Activated CD4-positive, alpha-beta T cell treated with anti-CD3 and anti-CD28 coated beads, Interleukin-2, amount 10 ng/mL, durations not matched to agents 24 days and 14 days (primary cell): ENCODE data around the gene AUNIP. TPM values are rescaled to one million over a fixed set of nuclear protein-coding genes. Genes with fewer than 3 reads are reported as not detected.

Source experiments
- DNase-seq: peaks from one replicate; pipeline ENCODE4 v3.0.0; 2022
- H3K27ac Mint-ChIP-seq: one replicate; pipeline ENCODE4 v1.8.0; 2022; ENCODE audit warnings: mild to moderate bottlenecking, mixed read lengths
- H3K27me3 Mint-ChIP-seq: one replicate; pipeline ENCODE4 v1.8.0; 2022; ENCODE audit warnings: mixed read lengths
- H3K36me3 Mint-ChIP-seq: one replicate; pipeline ENCODE4 v1.8.0; 2022; ENCODE audit warnings: low read depth, mild to moderate bottlenecking, mixed read lengths
- H3K4me1 Mint-ChIP-seq: one replicate; pipeline ENCODE4 v1.8.0; 2021; ENCODE audit warnings: mixed read lengths
- H3K4me3 Mint-ChIP-seq: one replicate; pipeline ENCODE4 v1.8.0; 2022; ENCODE audit warnings: mild to moderate bottlenecking, moderate library complexity, mixed read lengths
- H3K9me3 Mint-ChIP-seq: one replicate; pipeline ENCODE4 v1.8.0; 2021; ENCODE audit warnings: mixed read lengths
- intact Hi-C: fragments of 100-400 bp; cut with micrococcal nuclease; formaldehyde crosslinking; loops from one replicate; pipeline ENCODE4 v1.15.1; 2023
- total RNA-seq: library from RNA; stranded (reverse); gene quantifications from 2 replicates; pipeline ENCODE4 v1.2.3, GENCODE V29; 2022

The AUNIP gene
- total RNA-seq, 1 donor from 2014 or later = 12.0 TPM

DNA sequence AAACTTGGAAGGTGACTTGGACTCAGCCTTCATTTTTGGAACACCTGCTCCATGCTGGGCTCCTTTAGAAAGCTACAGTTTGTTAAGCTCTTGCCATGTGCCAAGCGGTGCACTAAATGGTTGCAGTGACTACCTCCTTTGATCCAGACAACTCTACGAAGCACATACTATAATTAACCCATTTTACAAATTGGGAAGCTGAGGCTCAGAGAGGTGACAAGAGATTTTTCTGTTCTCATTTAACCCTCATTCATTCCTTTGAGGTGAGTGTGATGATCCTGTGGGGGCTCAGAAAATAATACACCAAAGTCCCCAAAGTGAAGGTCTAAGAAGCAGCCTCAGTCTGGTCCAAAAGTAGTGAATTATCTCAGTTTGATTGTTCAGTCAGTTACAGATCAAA lies 17.9 kb upstream of the AUNIP start:
- no peak overlapping the region for H3K27ac Mint-ChIP-seq
- peaks cover 2% of the 10 kb centered on the region for H3K36me3 Mint-ChIP-seq
- peaks cover 20% of the 10 kb centered on the region for H3K27me3 Mint-ChIP-seq
- intact Hi-C loops = no loop called here
- peaks cover 5% of the 10 kb centered on the region for H3K4me1 Mint-ChIP-seq
- DNase-seq = no peak
- no peaks in the 10 kb centered on the region for H3K9me3 Mint-ChIP-seq
- H3K4me3 Mint-ChIP-seq = no peak overlapping the region

DNA sequence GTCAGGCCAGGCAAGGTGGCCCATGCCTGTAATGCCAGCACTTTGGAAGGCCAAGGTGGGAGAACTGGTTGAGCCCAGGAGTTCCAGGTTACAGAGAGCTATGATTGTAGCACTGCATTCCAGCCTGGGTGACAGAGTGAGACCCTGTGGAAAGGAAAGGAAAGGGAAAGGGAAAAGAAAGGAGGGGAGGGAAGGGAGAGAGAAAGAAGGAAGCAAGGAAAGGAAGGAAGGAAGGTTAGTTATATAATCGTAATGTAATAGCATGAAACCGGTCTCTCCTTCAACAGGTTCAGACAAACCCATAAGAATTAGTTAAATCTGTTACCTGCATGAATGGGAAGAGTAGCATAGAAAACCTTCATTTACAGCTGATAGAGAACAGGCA lies 17.4 kb upstream of the AUNIP start:
- no peak for DNase-seq
- H3K4me1 Mint-ChIP-seq = peaks cover 5% of the 10 kb centered on the region
- no peak overlapping the region for H3K27ac Mint-ChIP-seq
- H3K36me3 Mint-ChIP-seq = peaks cover 2% of the 10 kb centered on the region
- no peak overlapping the region for H3K4me3 Mint-ChIP-seq
- H3K27me3 Mint-ChIP-seq = peaks cover 20% of the 10 kb centered on the region
- intact Hi-C loops = no loop called here
- H3K9me3 Mint-ChIP-seq = no peaks in the 10 kb centered on the region

DNA sequence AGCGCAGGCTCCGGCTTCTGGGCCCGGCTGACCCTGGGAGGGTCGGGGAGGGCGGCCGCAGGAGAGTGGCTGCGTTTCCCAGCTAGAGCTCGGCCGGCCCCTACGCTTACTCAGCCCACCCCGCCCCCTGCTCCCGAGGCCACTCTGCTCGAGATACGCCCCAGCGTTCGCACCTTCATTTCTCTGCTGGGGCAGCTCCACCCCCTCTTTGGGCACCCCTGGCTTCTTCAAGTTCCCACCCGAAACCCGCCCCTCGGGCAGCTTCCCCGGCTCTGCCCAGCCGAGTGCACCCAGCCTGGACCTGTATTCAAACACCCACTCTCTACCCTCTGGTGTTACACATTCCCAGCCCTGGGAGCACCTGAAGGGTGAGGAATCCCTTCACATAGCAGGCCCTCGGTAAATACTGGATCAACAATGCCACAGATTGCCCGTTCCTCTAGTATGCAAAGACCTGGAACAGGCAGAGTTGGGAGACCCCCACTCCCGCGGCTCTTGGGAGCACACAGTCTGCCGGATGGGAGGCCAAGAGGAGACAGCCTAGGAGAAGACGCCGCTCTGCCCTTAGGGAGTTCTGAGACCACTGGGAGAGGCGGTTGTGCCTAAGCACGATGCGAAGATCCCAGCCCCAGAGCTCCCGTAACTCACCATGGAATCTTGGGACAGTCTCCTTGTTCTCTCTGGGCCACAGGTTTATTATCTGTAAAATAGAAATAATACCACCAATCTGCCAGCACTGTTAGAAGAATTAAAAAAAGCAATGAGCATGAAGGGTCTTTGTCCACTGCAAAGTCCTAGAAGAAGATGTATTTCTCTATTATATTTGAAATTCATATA lies 16.8 kb upstream of the AUNIP start:
- peak overlapping the region; percentile 75 for H3K4me3 Mint-ChIP-seq
- peaks cover 20% of the 10 kb centered on the region for H3K27me3 Mint-ChIP-seq
- peaks cover 2% of the 10 kb centered on the region for H3K36me3 Mint-ChIP-seq
- no peaks in the 10 kb centered on the region for H3K9me3 Mint-ChIP-seq
- H3K4me1 Mint-ChIP-seq = peaks cover 5% of the 10 kb centered on the region
- H3K27ac Mint-ChIP-seq = no peak overlapping the region
- no peak for DNase-seq
- intact Hi-C loops = loop anchor here (2.0 kb wide), 1 partner anchor 15 kb away; no protein-coding TSS in a partner anchor

DNA sequence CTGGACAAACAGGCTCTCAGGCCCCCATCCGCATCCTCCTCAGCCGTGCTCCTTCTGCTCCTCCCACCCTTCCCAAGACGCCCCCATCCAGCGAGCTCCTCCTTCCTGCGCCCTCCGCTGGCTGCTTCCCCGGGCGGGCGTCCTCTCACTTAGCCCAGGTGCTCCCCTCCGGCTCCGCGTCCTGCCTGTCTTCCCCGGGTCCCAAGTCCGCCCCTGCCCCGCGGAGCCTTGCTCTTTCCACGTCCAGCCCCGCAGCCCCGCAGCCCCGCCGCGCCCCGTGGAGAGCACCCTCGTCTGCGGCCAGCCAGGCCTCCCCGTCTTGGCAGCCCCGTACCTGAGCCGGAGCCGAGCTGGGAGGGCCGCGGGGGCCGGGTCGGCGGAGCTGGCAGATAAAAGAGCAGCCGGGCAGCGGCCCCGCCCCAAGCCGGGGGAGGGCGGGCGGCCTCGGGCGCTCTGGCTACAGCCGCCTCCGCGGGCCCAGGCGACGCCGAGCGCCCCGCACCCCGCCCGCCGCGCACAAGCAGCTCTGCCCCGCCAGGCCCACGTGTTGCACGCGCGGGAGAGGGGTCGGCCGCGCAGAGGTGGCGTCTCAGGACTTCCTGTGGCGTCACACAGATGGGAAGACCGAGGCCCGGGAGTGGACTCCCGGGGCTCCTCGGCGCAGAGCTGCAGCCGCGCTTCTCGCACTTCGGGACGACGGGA lies 16.0 kb upstream of the AUNIP start, which contains the start of gene PAQR7:
Gene PAQR7, minus strand, starts transcription at position 555 of the 702 bp plus-strand sequence. CDS start 11,869 bp downstream, outside the sequence.
- Mint-ChIP-seq H3K4me1 (peaks cover 5% of the 10 kb centered on the region), H3K27me3 (peaks cover 20% of the 10 kb centered on the region), H3K9me3 (no peaks in the 10 kb centered on the region), H3K27ac (peak within 1 kb of the TSS; percentile 58), H3K4me3 (peak within 1 kb of the TSS; percentile 93), H3K36me3 (peaks cover 2% of the 10 kb centered on the region)
- intact Hi-C loops = loop anchor here (2.0 kb wide), 1 partner anchor 15 kb away; no protein-coding TSS in a partner anchor
- DNase-seq = peak; percentile 91

DNA sequence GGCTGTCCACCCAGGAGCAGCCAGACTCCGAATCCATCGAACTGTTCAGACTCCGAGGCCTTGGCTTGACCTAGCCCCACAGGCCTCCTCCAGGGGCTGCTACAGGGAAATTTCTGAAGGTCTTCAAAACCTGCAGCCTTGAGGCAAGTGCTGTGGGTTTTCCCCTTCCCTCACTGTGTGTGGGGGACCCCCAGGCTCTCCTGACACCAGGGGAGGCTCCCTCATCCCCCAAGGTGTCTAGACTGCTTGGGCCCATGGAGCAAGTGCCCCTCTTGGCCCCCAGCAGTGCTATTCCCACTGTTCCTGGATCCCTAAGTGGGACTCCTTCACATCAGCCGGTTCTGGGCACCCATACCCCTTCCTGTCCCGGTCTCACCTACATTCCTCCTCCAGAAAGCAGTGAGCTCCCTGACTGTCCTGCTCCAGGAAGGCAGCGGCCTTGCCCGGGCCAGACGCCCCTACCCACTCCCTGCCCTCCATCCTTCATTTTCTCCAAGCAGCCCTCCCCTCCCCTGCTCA lies 15.4 kb upstream of the AUNIP start:
- no peak for DNase-seq
- H3K4me1 Mint-ChIP-seq = peaks cover 5% of the 10 kb centered on the region
- peaks cover 2% of the 10 kb centered on the region for H3K36me3 Mint-ChIP-seq
- no peaks in the 10 kb centered on the region for H3K9me3 Mint-ChIP-seq
- H3K4me3 Mint-ChIP-seq = peak overlapping the region; percentile 93
- H3K27me3 Mint-ChIP-seq = peaks cover 20% of the 10 kb centered on the region
- peak overlapping the region; percentile 58 for H3K27ac Mint-ChIP-seq
- intact Hi-C loops = loop anchor here (2.0 kb wide), 1 partner anchor 14 kb away; no protein-coding TSS in a partner anchor

DNA sequence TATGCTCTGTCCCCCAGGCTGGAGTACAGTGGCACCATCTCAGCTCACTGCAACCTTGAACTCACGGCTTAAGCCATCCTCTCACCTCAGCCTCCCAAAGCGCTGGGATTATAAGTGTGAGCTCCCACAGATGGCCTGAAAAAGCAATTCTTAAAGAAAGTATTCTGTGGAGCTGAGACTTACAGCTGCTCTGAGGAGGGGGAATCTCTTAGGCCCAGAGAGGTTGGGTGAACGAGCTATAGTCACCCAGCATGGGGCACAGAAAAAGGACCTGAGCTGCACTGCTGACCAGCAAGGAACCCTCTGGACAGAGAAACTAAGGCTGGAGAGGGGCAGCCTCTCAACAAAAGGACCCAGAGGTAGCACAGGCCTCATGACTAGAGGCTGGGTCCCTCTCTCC lies 15.0 kb upstream of the AUNIP start:
- intact Hi-C loops = loop anchor here (2.0 kb wide), 1 partner anchor 13 kb away; no protein-coding TSS in a partner anchor
- no peaks in the 10 kb centered on the region for H3K9me3 Mint-ChIP-seq
- H3K27ac Mint-ChIP-seq = no peak overlapping the region
- peaks cover 2% of the 10 kb centered on the region for H3K36me3 Mint-ChIP-seq
- peak overlapping the region; percentile 7 for H3K4me3 Mint-ChIP-seq
- peaks cover 5% of the 10 kb centered on the region for H3K4me1 Mint-ChIP-seq
- peaks cover 20% of the 10 kb centered on the region for H3K27me3 Mint-ChIP-seq
- DNase-seq = no peak

DNA sequence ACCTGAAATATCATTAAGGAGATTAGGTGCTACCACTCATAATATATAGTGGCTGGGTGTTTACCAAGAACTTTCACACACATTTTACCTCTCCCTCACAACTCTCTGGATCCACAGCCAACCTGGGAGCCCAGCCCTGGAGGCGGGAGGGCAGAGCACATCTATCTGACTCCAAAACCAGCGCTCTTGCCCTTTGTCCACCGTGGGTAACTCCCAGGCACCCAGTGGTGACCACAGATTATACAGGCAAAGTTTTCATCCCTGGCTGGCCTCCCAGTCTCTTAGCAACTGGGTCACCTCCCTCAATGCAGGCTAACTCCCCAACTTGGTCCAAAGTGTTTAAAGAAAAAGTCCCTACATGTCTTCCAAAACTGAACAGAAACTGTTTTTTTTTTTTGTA lies 13.9 kb upstream of the AUNIP start:
- Mint-ChIP-seq H3K4me1 (peaks cover 5% of the 10 kb centered on the region), H3K27me3 (peaks cover 20% of the 10 kb centered on the region), H3K27ac (no peak overlapping the region), H3K36me3 (peaks cover 2% of the 10 kb centered on the region), H3K9me3 (no peaks in the 10 kb centered on the region), H3K4me3 (no peak overlapping the region)
- intact Hi-C loops = no loop called here
- DNase-seq = no peak

DNA sequence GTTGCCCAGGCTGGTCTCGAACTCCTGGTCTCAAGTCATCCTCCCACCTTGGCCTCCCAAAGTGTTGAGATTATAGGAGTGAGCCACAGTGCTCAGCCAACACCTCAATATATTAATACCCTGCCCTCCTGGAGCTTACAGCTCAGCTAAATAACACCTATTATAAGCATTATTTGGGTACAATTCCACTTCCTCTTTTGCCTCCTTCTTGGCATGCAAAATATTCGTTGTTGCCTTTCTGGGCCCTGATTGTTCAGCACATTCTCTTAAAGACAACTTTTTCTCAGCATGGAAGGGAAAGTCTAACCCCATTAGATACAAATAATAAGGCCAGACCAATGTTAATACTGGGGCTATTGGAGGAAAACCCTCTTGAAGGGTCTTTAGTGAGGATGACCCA lies 13.5 kb upstream of the AUNIP start:
- peaks cover 5% of the 10 kb centered on the region for H3K4me1 Mint-ChIP-seq
- H3K36me3 Mint-ChIP-seq = peaks cover 2% of the 10 kb centered on the region
- DNase-seq = no peak
- no peaks in the 10 kb centered on the region for H3K9me3 Mint-ChIP-seq
- no peak overlapping the region for H3K27ac Mint-ChIP-seq
- no peak overlapping the region for H3K4me3 Mint-ChIP-seq
- intact Hi-C loops = no loop called here
- H3K27me3 Mint-ChIP-seq = peaks cover 18% of the 10 kb centered on the region

DNA sequence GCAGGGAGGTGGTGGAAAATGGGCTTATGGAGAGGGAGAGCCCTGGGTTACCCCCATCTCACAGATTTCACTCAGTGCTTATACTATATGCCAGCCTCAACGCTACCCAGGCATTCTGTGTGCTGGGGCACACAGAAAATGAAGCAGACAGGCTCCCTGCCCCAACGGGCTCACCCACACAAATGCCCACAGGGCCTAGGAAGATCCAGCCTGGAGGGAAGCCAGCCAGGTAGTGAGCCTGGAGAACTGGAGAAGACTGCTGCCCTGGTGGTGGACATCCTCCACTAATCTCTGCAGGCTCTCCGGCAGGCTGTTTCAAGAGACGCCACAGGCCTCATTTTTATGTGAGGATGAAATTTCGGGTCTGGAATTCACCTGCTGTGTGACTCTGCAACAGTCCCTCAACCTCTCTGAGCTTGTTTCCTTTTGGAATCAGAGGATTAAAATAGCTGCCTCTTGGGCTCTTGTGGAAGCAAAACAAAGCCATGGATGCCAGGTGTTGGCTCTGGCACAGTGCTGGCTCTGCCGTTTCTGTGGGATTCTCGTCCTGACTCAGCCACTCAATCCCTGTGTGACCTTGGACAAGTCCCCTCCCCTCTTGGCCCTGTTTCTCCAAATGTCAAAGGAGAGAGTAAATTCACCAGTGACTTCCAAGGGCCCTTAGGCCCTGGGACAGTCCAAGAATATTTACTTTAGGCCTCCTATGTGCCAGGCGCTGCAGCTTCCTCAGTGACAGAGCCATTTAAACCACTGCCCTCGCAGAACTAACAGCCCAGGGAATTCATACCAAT lies 12.6 kb upstream of the AUNIP start:
- no peak overlapping the region for H3K27ac Mint-ChIP-seq
- H3K4me1 Mint-ChIP-seq = peaks cover 5% of the 10 kb centered on the region
- DNase-seq = no peak
- H3K4me3 Mint-ChIP-seq = no peak overlapping the region
- H3K9me3 Mint-ChIP-seq = no peaks in the 10 kb centered on the region
- peaks cover 14% of the 10 kb centered on the region for H3K27me3 Mint-ChIP-seq
- peaks cover 2% of the 10 kb centered on the region for H3K36me3 Mint-ChIP-seq
- intact Hi-C loops = no loop called here

DNA sequence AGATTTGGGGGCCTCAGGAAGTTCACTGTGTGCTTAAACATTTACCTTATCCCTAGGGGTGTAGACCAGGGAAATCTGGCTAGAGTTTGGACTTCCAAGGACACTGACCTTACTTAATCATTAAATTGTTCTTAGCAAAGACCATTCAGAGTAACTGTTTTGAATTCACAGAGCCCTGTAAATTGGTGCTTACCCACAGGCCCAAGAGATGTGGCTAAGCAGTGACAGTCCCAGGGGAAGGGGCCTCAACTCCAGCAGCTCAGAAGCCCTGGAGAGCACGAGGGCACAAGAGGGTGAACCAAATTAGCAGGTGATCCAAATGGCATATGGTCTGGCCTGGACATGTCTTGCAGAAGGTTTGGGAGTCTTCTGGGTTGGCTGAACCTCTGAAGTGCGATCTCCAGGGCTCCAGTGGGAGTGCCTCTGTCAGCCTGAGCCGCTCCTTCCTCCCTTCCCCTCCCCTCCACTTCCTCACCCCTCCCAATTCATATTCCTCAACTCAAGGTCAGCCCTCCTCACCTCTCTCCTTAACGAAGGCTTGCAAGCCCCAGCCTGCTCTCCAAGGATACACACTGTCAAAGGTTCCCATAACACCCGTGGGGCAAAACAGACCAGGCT lies 11.9 kb upstream of the AUNIP start:
- Mint-ChIP-seq H3K4me3 (no peak overlapping the region), H3K27ac (no peak overlapping the region), H3K36me3 (peaks cover 2% of the 10 kb centered on the region), H3K9me3 (no peaks in the 10 kb centered on the region), H3K27me3 (peaks cover 7% of the 10 kb centered on the region), H3K4me1 (peaks cover 3% of the 10 kb centered on the region)
- intact Hi-C loops = no loop called here
- no peak for DNase-seq

DNA sequence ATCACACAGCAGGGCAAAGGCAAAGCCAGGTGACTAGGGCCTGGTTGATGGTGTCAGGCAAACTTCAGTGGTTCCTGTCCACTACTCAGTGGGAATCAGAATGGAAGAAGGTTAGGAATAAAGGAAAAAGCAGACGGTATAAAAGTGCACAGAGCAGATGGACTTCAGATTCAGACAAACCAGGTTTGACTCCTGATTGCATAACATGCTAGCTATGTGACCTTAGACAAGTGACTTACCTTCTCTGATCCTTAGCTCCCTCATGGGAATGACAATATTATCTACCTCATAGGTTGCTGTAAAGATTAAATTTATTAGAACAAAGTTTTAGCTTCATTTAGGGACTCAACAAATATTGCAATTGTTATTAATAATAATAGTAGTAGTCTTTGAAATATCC lies 11.4 kb upstream of the AUNIP start:
- Mint-ChIP-seq H3K4me3 (no peak overlapping the region), H3K27me3 (peaks cover 4% of the 10 kb centered on the region), H3K36me3 (peaks cover 2% of the 10 kb centered on the region), H3K4me1 (peaks cover 3% of the 10 kb centered on the region), H3K27ac (no peak overlapping the region), H3K9me3 (no peaks in the 10 kb centered on the region)
- intact Hi-C loops = no loop called here
- no peak for DNase-seq

DNA sequence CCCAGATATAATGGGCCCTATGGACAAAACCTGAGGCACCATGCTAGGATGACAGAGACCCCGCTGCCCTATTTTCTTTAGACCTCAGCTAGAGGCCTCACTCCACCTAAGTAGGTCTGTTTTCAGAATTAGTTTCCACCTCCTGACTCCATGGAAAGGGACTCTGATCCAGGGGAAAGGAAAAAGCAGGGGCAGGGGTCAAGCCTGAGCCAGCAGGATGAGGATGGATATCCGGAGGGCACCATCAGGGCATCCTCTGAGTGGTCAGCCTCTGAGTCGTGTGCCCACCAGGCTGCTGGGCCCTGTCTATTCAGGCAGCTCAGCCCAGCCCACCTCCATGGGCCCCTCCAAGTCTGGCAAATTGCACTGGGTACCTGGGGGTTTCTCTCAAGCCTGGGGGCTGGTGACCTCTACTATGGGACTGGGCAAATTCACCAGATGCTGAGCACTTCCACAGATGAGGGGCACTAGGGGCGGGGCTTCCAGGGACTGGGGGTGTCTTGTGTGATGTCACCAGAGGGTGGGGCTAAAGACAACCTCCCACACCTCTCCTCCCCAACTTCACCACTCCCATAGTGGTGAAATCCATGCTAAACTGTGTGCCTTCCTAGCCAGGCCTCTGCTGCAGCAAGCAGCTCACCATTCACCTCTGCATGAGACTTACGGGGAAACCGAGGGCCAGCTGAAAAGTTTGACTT lies 10.8 kb upstream of the AUNIP start:
- no peak for DNase-seq
- Mint-ChIP-seq H3K9me3 (no peaks in the 10 kb centered on the region), H3K27ac (no peak overlapping the region), H3K4me3 (no peak overlapping the region), H3K36me3 (peaks cover 2% of the 10 kb centered on the region), H3K4me1 (peaks cover 3% of the 10 kb centered on the region), H3K27me3 (peaks cover 2% of the 10 kb centered on the region)
- intact Hi-C loops = no loop called here
